ENCODE data around the gene PICALM. TPM values are rescaled to one million over a fixed set of nuclear protein-coding genes. Genes with fewer than 3 reads are reported as not detected.

Gene PICALM
- total and polyA plus RNA-seq, 2 of the 8 experiments (the other 6 are each of a cell fraction or from before 2014, with no cell fraction given): 69.4 to 71.3 TPM

GRCh38 chr11:85922367-85922766 is 146.5 kb downstream of the PICALM start:
- FAIRE-seq: no peak
- WGBS, 2 experiments (ENCODE audit: extremely low coverage in 1 of 2, insufficient coverage in 1 of 2, insufficient read length in 1 of 2, insufficient replicate concordance in 2 of 2, low coverage in 1 of 2, low lambda C conversion rate in 2 of 2, missing lambda C conversion rate in 1 of 2): no CpG with 5 or more reads among the region's 1 CpG
- CTCF ChIA-PET (ENCODE audit: partially characterized antibody): interaction anchor here (1.0 kb wide), 1 partner anchor 10 kb away, joined by 3 read pairs; no protein-coding TSS in a partner anchor

More at GRCh38 chr11:85922367-85922766, 146.5 kb downstream of the PICALM start:
- Histone ChIP-seq H3K79me1 (ENCODE audit: low read depth, low read length) (no peaks in the 10 kb centered on the region), H3K14ac (ENCODE audit: insufficient read length) (no peak overlapping the region), H2BK20ac (ENCODE audit: low read length) (no peak overlapping the region), H4K20me1 (replicated peaks in 1 of 2; ENCODE audit: control insufficient read depth in 1 of 2, insufficient read depth in 2 of 2, low read length in 2 of 2) (no peaks in the 10 kb centered on the region), H2BK12ac (ENCODE audit: low read depth, low read length) (no peak overlapping the region), H2BK5ac (ENCODE audit: low read depth, low read length) (no peak overlapping the region), H3K27ac (ENCODE audit: low read depth, low read length) (no peak overlapping the region), H2AFZ (ENCODE audit: low read length) (no peak overlapping the region), H3K4me2 (ENCODE audit: insufficient read depth in 1 of 2, low read depth in 2 of 2, low read length in 2 of 2) (no peak overlapping the region), H2BK120ac (replicated peaks; ENCODE audit: low read depth, low read length) (no peak overlapping the region), H3K56ac (replicated peaks; ENCODE audit: insufficient read length, low read depth, low read length) (no peak overlapping the region), H3K4me3 (ENCODE audit: extremely low read depth in 1 of 4, insufficient read depth in 2 of 4, low read depth in 3 of 4, low read length in 4 of 4) (no peak overlapping the region), H3K4ac (replicated peaks; ENCODE audit: insufficient read length, low read depth, low read length) (no peak overlapping the region), H4K5ac (ENCODE audit: insufficient read length, low read depth, low read length) (no peak overlapping the region), H3K9ac (replicated peaks in 1 of 4; ENCODE audit: extremely low read depth in 1 of 4, low read depth in 3 of 4, low read length in 3 of 4) (no peak overlapping the region), H3K27me3 (replicated peaks in 1 of 4; ENCODE audit: control insufficient read depth in 3 of 4, extremely low read depth in 1 of 4, insufficient read depth in 3 of 4, low read length in 3 of 4) (no peaks in the 10 kb centered on the region), H3K79me2 (ENCODE audit: control insufficient read depth in 1 of 2, insufficient read depth in 2 of 2, low read length in 2 of 2) (no peaks in the 10 kb centered on the region), H3K9me3 (ENCODE audit: insufficient read depth in 2 of 2, low read depth in 1 of 2, low read length in 1 of 2) (no peaks in the 10 kb centered on the region), H4K91ac (replicated peaks; ENCODE audit: insufficient read length, low read length) (no peak overlapping the region), H2AK5ac (ENCODE audit: low read depth, low read length) (no peak overlapping the region), H4K8ac (ENCODE audit: extremely low read depth, insufficient read depth, low read length) (no peak overlapping the region), H2BK15ac (ENCODE audit: low read length) (no peak overlapping the region), H3K18ac (ENCODE audit: extremely low read depth, low read length) (no peak overlapping the region), H3K4me1 (replicated peaks in 1 of 4; ENCODE audit: control insufficient read depth in 3 of 4, insufficient read depth in 4 of 4, low read length in 3 of 4) (peaks cover 0 to 4% (median 3%) of the 10 kb centered on the region in 4 experiments; a peak in 2 of 7 replicates), H3K23me2 (ENCODE audit: low read depth, low read length) (no peaks in the 10 kb centered on the region), H3K36me3 (ENCODE audit: control insufficient read depth in 2 of 4, insufficient read depth in 4 of 4, low read length in 3 of 4) (no peaks in the 10 kb centered on the region), H3K23ac (ENCODE audit: insufficient read length) (no peak overlapping the region)
- POLR2A ChIA-PET (ENCODE audit: partially characterized antibody): interaction anchor here (0.6 kb wide), 1 partner anchor 81 kb away, joined by 4 read pairs; no protein-coding TSS in a partner anchor
- DNase-seq (ENCODE audit: low read depth in 1 of 2, low spot score in 2 of 2): no peak
- no peak for TF ChIP-seq SIX5 (IDR thresholded peaks at IDR 0.05; ENCODE audit: low read depth, low read length)
- TF ChIP-seq CBX8 (IDR thresholded peaks at IDR 0.05; ENCODE audit: borderline replicate concordance, low read depth, low read length): no peak
- TF ChIP-seq GABPA (IDR thresholded peaks at IDR 0.05; ENCODE audit: borderline replicate concordance, insufficient read depth, low read length): no peak
- no peak for TF ChIP-seq BACH1 (IDR thresholded peaks at IDR 0.05; ENCODE audit: low read length)
- TF ChIP-seq SIN3A (conservative IDR thresholded peaks at IDR 0.05 in 1 of 2, IDR thresholded peaks at IDR 0.05 in 1 of 2; ENCODE audit: low read depth in 1 of 2, low read length in 2 of 2): no peak
- no peak for TF ChIP-seq CREB1 (IDR thresholded peaks at IDR 0.05)
- no peak for TF ChIP-seq SUZ12 (IDR thresholded peaks at IDR 0.05; ENCODE audit: low read length)
- no peak for TF ChIP-seq ASH2L (IDR thresholded peaks at IDR 0.05; ENCODE audit: low read length)
- no peak for TF ChIP-seq HDAC6 (IDR thresholded peaks at IDR 0.05; ENCODE audit: low read depth, low read length)
- no peak for TF ChIP-seq RBBP5 (IDR thresholded peaks at IDR 0.05; ENCODE audit: borderline replicate concordance, low read depth, low read length)
- no peak for TF ChIP-seq JUND (IDR thresholded peaks at IDR 0.05; ENCODE audit: low read length)
- TF ChIP-seq NANOG (IDR thresholded peaks at IDR 0.05; ENCODE audit: insufficient read depth, low read depth, low read length, poor library complexity, severe bottlenecking): no peak
- no peak for TF ChIP-seq HDAC2 (IDR thresholded peaks at IDR 0.05; ENCODE audit: borderline replicate concordance in 1 of 2, low read depth in 2 of 2, low read length in 2 of 2)
- no peak for TF ChIP-seq POU5F1 (IDR thresholded peaks at IDR 0.05; ENCODE audit: low read depth, low read length)
- no peak for TF ChIP-seq TAF7 (optimal IDR thresholded peaks at IDR 0.05; ENCODE audit: borderline replicate concordance, low read depth, low read length)

Measured in H1 (cell line).